Tibial artery (tissue), 4 donors: ENCODE data around the gene SH3D21.

Experiments used
- DNase-seq, 2 donors: peaks; one replicate each; pipeline ENCODE4 v3.0.0-alpha.2; 2019
- H3K27ac ChIP-seq, 2 donors: fragments of 200-600 bp; sonication (generic) in 1 of 2; 1 replicate in 1 of 2; 2 replicates in 1 of 2; pipeline ENCODE4 v1.5.1; 2018 to 2019; ENCODE audit warnings: mild to moderate bottlenecking in 1 of 2
- H3K27me3 ChIP-seq, 2 donors: fragments of 200-600 bp; sonication (generic) in 1 of 2; one replicate each; pipeline versions ENCODE4 v1.5.1 to v1.6.0; 2016 to 2019
- H3K36me3 ChIP-seq, 3 donors: fragments of 200-600 bp; sonication (generic) in 2 of 3; one replicate each; pipeline ENCODE4 v1.5.1; 2016 to 2019; ENCODE audit warnings: mild to moderate bottlenecking in 2 of 3
- H3K4me1 ChIP-seq, 4 donors: fragments of 200-600 bp; sonication (generic) in 2 of 4; 1 replicate in 3 of 4; 2 replicates in 1 of 4; pipeline ENCODE4 v1.5.1; 2016 to 2019
- H3K4me3 ChIP-seq, 2 donors: fragments of 200-600 bp; sonication (generic) in 1 of 2; 1 replicate in 1 of 2; 2 replicates in 1 of 2; pipeline ENCODE4 v1.5.1; 2018 to 2019; ENCODE audit warnings: mild to moderate bottlenecking in 2 of 2
- H3K9me3 ChIP-seq, 3 donors: fragments of 200-600 bp; sonication (generic) in 1 of 3; one replicate each; pipeline ENCODE4 v1.5.1; 2016 to 2019
- intact Hi-C: fragments of 100-400 bp; cut with DNase I; formaldehyde crosslinking; loops from one replicate; pipeline ENCODE4 v1.15.0; 2023; ENCODE audit warnings: low total_unique reads
- TF ChIP-seq, protein P1 (sequence below), 2 experiments: fragments of 200-600 bp in 1 of 2; fragments of 450-650 bp in 1 of 2; IDR thresholded peaks; one replicate each; pipeline ENCODE4 v1.5.1; 2017 to 2019; ENCODE audit warnings: antibody characterized with exemption in 2 of 2, mild to moderate bottlenecking in 1 of 2, moderate library complexity in 1 of 2

SH3D21 gene

DNA sequence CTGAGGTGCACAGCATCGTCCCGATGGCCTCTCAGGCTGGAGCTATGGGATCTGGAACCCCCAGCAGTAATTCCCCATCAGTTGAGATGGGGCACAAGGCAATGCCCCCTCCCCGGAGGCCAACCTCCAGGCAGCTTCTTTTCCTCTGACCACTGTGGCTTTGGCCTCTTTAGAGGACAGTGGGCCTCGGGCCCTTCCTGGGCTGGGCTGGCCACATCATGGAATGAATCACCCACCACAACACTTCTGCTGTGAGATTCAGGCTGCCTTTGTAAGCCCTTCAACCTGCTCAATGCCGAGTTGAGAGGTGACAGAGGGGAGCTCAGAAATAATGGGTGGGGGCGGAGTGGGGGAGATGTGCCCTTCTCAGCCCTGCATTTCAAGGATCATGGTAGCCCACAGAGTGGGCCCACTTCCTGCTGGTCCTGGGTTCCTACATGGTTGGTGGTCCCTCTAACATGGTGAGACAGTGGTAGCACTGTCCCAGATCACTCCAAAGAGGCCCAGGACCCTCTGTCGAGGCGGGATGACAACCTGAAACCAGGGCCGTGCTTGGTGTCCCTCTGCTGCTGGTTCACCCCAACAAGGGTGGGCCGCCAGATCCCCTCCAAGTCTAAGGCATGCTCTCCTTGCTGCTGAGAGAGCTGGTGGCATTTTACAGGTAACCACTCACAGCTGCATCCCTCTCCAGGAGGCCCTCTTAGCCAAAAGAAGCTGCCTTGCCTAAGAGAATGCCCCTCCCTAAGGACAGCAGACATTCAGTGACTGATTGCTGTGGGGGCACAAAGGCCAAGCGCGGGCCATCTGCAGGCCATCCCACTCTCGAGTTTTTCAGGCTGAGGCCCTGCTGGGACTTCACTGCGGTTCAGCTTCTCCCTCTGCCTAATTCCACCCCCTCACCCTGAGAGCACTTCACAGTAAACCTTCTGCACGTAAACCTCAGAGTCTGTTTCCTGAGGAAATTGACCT, 47.0 kb downstream of the SH3D21 start:
- H3K4me1 ChIP-seq: peaks cover 10 to 50% (median 43%) of the 10 kb centered on the region in 4 donors
- peaks cover 35 to 59% (median 55%) of the 10 kb centered on the region in 3 donors for H3K36me3 ChIP-seq
- H3K27ac ChIP-seq: peak overlapping the region; percentile 65 to 86
- intact Hi-C loops: no loop called here
- TF ChIP-seq, protein P1, sequence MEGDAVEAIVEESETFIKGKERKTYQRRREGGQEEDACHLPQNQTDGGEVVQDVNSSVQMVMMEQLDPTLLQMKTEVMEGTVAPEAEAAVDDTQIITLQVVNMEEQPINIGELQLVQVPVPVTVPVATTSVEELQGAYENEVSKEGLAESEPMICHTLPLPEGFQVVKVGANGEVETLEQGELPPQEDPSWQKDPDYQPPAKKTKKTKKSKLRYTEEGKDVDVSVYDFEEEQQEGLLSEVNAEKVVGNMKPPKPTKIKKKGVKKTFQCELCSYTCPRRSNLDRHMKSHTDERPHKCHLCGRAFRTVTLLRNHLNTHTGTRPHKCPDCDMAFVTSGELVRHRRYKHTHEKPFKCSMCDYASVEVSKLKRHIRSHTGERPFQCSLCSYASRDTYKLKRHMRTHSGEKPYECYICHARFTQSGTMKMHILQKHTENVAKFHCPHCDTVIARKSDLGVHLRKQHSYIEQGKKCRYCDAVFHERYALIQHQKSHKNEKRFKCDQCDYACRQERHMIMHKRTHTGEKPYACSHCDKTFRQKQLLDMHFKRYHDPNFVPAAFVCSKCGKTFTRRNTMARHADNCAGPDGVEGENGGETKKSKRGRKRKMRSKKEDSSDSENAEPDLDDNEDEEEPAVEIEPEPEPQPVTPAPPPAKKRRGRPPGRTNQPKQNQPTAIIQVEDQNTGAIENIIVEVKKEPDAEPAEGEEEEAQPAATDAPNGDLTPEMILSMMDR (IDR thresholded peaks at IDR 0.05): no peak
- H3K27me3 ChIP-seq: no peaks in the 10 kb centered on the region
- no peak overlapping the region for H3K4me3 ChIP-seq
- H3K9me3 ChIP-seq: no peaks in the 10 kb centered on the region
- no peak for DNase-seq

DNA sequence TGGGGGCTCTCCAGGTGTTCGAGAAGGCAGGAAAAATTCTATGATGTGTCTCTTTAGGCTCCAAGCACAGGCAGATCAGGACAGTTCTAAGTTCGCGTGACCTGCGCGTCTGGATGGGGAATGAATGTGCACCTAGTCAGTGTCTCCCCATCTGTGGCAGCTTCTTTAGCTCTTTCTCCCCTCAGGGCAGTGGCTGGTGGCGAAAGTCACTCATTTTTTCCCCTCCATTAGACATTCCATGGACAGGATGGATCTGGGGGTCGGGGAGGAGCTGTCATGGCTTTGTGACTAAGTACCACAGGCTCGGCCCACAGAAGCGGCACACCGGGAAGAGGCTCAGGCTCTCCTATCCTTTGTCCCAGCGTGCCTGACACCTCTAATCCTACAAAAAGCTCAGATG, 48.3 kb downstream of the SH3D21 start:
- DNase-seq: no peak
- Histone ChIP-seq H3K27ac (peak overlapping the region in 1 of 2 donors; percentile 86), H3K4me1 (peaks cover 10 to 48% (median 40%) of the 10 kb centered on the region in 4 donors), H3K4me3 (no peak overlapping the region), H3K27me3 (no peaks in the 10 kb centered on the region), H3K9me3 (no peaks in the 10 kb centered on the region), H3K36me3 (peaks cover 35 to 67% (median 58%) of the 10 kb centered on the region in 3 donors)
- TF ChIP-seq, protein P1 (IDR thresholded peaks at IDR 0.05): no peak
- intact Hi-C loops: no loop called here

DNA sequence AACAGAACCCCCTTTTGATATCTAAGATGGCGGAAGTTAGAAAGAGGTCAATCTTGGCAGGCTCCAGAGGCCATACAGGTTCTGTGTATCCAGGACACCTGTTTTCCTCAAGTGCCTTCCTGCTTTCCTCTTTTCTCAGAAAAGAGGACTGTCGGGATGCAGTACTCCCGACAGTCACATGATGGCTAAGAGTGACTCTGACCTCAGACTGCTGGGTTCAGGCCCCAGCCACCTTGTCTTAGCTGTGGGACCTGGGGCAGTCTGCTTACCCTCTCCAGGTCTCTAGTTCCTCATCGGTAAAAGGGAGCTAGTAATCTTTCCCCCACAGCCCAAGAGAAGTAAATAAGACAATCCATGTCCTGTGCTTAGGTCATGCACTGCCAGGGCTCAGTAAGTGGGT, 49.6 kb downstream of the SH3D21 start:
- H3K4me3 ChIP-seq: no peak overlapping the region
- TF ChIP-seq, protein P1 (IDR thresholded peaks at IDR 0.05): no peak
- peaks cover 35 to 69% (median 66%) of the 10 kb centered on the region in 3 donors for H3K36me3 ChIP-seq
- no peak overlapping the region for H3K27ac ChIP-seq
- no peaks in the 10 kb centered on the region for H3K27me3 ChIP-seq
- no peaks in the 10 kb centered on the region for H3K9me3 ChIP-seq
- no peak for DNase-seq
- intact Hi-C loops: no loop called here
- H3K4me1 ChIP-seq: peaks cover 10 to 45% (median 29%) of the 10 kb centered on the region in 4 donors

DNA sequence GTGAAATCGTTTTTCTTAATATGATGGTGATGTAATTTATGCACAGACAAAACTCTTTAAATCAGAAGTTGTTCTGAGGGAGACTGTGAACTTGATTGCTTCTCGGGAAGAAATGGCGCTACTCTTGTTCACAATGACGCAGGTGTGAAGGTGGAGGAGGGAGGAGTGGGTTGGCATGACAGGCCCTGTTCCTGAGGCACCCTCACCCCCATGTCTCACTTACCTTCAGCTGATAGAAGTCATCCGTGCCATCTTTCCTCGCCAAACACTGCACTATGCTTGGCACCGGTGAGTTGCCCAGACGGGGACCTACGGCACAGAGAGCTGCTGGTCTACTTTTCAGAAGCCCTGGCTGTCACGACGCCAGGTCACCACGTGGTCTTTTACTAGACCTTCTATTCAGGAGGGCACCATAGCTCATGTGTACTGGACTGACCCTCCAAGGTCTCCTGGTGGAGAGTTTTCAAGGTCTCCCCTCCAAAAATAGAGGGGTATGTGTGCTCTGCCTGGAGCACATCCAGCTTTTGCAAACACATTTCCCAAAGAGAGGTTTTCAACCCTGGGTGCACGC, 52.4 kb downstream of the SH3D21 start:
- Histone ChIP-seq H3K27ac (no peak overlapping the region), H3K4me3 (no peak overlapping the region), H3K27me3 (no peaks in the 10 kb centered on the region), H3K9me3 (no peaks in the 10 kb centered on the region), H3K36me3 (peaks cover 46 to 83% (median 82%) of the 10 kb centered on the region in 3 donors), H3K4me1 (peaks cover 0 to 17% (median 3%) of the 10 kb centered on the region in 4 donors)
- no peak for DNase-seq
- intact Hi-C loops: no loop called here
- TF ChIP-seq, protein P1 (IDR thresholded peaks at IDR 0.05): no peak

DNA sequence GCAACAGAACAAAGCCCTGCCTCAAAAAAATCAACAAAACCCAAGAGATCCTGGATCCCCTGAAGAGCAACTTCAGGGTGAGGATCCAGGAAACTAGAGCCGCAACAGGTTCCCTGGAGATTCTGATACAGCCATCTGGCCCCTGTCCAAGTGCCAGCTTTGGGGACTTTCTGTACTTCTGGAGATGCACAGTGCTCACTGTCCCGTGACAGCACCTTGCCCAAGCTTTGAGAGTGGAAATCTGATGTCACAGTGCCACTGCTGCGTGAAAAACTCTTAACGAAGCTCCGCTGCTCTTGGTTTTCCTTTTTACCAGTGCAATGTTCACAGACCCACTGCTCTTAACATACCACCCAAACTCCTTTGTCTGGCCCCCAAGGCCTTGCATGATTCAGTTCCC, 53.2 kb downstream of the SH3D21 start:
- Histone ChIP-seq H3K27me3 (no peaks in the 10 kb centered on the region), H3K4me3 (no peak overlapping the region), H3K27ac (no peak overlapping the region), H3K9me3 (no peaks in the 10 kb centered on the region), H3K36me3 (peaks cover 38 to 75% (median 74%) of the 10 kb centered on the region in 3 donors), H3K4me1 (peaks cover 0 to 15% (median 3%) of the 10 kb centered on the region in 4 donors)
- DNase-seq: no peak
- intact Hi-C loops: no loop called here
- TF ChIP-seq, protein P1 (IDR thresholded peaks at IDR 0.05): no peak
